Ishikawa (cell line): ENCODE measurements around the gene ERP44.

Experiments used
- EP300 ChIP-seq: IDR thresholded peaks from 2 replicates; pipeline ENCODE4 v1.6.1; 2012; ENCODE audit warnings: borderline replicate concordance
- FOXM1 ChIP-seq: IDR thresholded peaks from 2 replicates; pipeline ENCODE4 v1.6.1; 2012; ENCODE audit warnings: low read depth, borderline replicate concordance
- RAD21 ChIP-seq: IDR thresholded peaks from 2 replicates; pipeline ENCODE4 v1.6.1; 2012; ENCODE audit warnings: low read depth
- TAF1 ChIP-seq: IDR thresholded peaks from 2 replicates; pipeline ENCODE4 v1.6.1; 2012; ENCODE audit warnings: low read depth, mild to moderate bottlenecking
- TCF12 ChIP-seq: IDR thresholded peaks from 2 replicates; pipeline ENCODE4 v1.6.1; 2012; ENCODE audit warnings: low read depth
- YY1 ChIP-seq: IDR thresholded peaks from 2 replicates; pipeline ENCODE4 v1.6.1; 2012; ENCODE audit warnings: low read depth
- TF ChIP-seq, protein P1 (sequence below): IDR thresholded peaks from 2 replicates; pipeline ENCODE4 v1.6.1; 2012
- TF ChIP-seq, protein P2 (sequence below): IDR thresholded peaks from 2 replicates; pipeline ENCODE4 v1.6.1; 2012; ENCODE audit warnings: low read depth, mild to moderate bottlenecking

DNA sequence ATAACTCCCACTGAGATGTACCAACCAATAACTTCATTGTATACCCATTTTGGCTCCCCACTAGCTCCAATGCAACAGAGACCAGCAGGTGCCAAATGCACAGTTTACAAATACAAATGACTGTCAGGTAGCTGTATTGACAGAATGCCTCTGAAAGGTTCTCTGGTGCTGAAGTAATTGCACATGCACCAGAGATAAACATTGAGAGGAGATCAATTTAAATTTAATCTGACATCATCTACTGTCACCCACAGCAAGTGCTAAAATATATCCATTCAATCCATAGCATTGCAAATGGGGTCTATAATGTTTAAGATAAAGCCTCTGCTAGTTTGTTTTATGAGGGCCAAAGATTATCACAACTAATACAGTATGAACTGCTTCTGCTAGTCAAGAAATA, 112.2 kb downstream of the ERP44 start:
- TF ChIP-seq TCF12 (no peak), TAF1 (no peak), EP300 (no peak), FOXM1 (no peak), RAD21 (no peak), YY1 (no peak)
- TF ChIP-seq, protein P1, sequence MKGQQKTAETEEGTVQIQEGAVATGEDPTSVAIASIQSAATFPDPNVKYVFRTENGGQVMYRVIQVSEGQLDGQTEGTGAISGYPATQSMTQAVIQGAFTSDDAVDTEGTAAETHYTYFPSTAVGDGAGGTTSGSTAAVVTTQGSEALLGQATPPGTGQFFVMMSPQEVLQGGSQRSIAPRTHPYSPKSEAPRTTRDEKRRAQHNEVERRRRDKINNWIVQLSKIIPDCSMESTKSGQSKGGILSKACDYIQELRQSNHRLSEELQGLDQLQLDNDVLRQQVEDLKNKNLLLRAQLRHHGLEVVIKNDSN: no peak
- TF ChIP-seq, protein P2, sequence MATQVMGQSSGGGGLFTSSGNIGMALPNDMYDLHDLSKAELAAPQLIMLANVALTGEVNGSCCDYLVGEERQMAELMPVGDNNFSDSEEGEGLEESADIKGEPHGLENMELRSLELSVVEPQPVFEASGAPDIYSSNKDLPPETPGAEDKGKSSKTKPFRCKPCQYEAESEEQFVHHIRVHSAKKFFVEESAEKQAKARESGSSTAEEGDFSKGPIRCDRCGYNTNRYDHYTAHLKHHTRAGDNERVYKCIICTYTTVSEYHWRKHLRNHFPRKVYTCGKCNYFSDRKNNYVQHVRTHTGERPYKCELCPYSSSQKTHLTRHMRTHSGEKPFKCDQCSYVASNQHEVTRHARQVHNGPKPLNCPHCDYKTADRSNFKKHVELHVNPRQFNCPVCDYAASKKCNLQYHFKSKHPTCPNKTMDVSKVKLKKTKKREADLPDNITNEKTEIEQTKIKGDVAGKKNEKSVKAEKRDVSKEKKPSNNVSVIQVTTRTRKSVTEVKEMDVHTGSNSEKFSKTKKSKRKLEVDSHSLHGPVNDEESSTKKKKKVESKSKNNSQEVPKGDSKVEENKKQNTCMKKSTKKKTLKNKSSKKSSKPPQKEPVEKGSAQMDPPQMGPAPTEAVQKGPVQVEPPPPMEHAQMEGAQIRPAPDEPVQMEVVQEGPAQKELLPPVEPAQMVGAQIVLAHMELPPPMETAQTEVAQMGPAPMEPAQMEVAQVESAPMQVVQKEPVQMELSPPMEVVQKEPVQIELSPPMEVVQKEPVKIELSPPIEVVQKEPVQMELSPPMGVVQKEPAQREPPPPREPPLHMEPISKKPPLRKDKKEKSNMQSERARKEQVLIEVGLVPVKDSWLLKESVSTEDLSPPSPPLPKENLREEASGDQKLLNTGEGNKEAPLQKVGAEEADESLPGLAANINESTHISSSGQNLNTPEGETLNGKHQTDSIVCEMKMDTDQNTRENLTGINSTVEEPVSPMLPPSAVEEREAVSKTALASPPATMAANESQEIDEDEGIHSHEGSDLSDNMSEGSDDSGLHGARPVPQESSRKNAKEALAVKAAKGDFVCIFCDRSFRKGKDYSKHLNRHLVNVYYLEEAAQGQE: no peak
